ENCODE data around the gene ZNF787.

DNA sequence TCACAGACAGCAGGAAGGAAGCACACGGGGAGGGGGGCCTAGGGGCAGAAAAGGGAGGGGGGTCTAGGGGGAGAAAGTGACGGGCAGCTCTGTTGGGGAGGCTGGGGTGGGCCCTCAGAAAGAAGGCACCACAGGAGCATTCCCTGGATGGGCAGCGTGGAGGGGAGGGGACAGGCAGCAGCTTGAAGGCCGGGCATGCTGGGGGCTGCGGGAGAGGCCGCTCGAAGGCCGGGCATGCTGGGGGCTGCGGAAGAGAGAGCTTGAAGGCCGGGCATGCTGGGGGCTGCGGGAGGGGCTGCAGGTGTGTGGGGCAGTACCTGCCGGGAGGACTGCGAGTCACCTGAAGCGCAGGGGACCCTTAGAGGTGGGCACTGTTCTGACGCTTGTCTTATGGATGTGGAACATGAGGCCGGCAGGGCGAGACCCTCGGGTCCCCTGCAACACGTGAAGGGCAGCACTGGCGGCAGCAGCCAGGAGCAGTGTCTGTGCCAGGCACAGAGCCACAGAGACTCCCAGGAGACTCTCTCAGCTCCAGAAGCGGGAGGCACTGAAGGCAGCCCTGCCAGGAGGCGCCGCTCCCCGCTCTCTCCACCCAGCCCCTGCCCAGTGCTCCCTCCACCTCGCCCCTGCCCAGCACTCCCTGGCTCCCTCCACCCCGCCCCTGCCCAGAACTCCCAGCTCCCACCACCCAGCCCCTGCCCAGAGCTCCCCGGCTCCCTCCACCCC, 13.3 kb downstream of the ZNF787 start:
- TF ChIP-seq FOXA1 (IDR thresholded peaks at IDR 0.05) = no peak
- no peak for TF ChIP-seq HDGF (IDR thresholded peaks at IDR 0.05; ENCODE audit: borderline replicate concordance)
- TF ChIP-seq ARNT (IDR thresholded peaks at IDR 0.05) = no peak
- TF ChIP-seq, protein P1, sequence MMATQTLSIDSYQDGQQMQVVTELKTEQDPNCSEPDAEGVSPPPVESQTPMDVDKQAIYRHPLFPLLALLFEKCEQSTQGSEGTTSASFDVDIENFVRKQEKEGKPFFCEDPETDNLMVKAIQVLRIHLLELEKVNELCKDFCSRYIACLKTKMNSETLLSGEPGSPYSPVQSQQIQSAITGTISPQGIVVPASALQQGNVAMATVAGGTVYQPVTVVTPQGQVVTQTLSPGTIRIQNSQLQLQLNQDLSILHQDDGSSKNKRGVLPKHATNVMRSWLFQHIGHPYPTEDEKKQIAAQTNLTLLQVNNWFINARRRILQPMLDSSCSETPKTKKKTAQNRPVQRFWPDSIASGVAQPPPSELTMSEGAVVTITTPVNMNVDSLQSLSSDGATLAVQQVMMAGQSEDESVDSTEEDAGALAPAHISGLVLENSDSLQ (IDR thresholded peaks at IDR 0.05) = no peak
- TF ChIP-seq FOXK2 (IDR thresholded peaks at IDR 0.05) = no peak
- TF ChIP-seq TARDBP (IDR thresholded peaks at IDR 0.05) = no peak
- no peak for TF ChIP-seq FOXM1 (IDR thresholded peaks at IDR 0.05; ENCODE audit: borderline replicate concordance)
- TF ChIP-seq NFRKB (IDR thresholded peaks at IDR 0.05) = no peak
- TF ChIP-seq SUZ12 (IDR thresholded peaks at IDR 0.05) = no peak
- TF ChIP-seq ZNF384 (IDR thresholded peaks at IDR 0.05) = no peak
